Fibroblast of lung (primary cell): ENCODE data around the gene CITED2. TPM values are rescaled to one million over a fixed set of nuclear protein-coding genes. Genes with fewer than 3 reads are reported as not detected.

Source experiments
- DNase-seq, 2 donors: peaks; one replicate each; pipeline versions ENCODE4 v3.0.0 to v3.0.0-alpha.2; 2010; ENCODE audit warnings: low read depth in 2 of 2
- H2AFZ ChIP-seq: 2 replicates; pipeline ENCODE4 v1.5.1; 2012; ENCODE audit warnings: low read length, control low read depth, inconsistent platforms
- H3K27ac ChIP-seq: 2 replicates; pipeline ENCODE4 v1.5.1; 2011; ENCODE audit warnings: low read length, control low read depth; ENCODE audit not compliant: insufficient read depth
- H3K27me3 ChIP-seq: 2 replicates; pipeline ENCODE4 v1.5.1; 2011; ENCODE audit warnings: mild to moderate bottlenecking, low read length; ENCODE audit not compliant: control insufficient read depth, insufficient read depth
- H3K36me3 ChIP-seq: 2 replicates; pipeline ENCODE4 v1.5.1; 2011; ENCODE audit warnings: low read length; ENCODE audit not compliant: control insufficient read depth, insufficient read depth
- H3K4me1 ChIP-seq: 2 replicates; pipeline ENCODE4 v1.5.1; 2011; ENCODE audit warnings: low read length; ENCODE audit not compliant: control insufficient read depth, insufficient read depth; ENCODE audit errors: extremely low read depth
- H3K4me2 ChIP-seq: 2 replicates; pipeline ENCODE4 v1.5.1; 2011; ENCODE audit warnings: low read length, control low read depth; ENCODE audit not compliant: insufficient read depth; ENCODE audit errors: extremely low read depth
- H3K4me3 ChIP-seq, 4 experiments: fragments of 200-600 bp in 1 of 4; sonication (generic) in 1 of 4; replicated peaks in 1 of 4; 2 replicates each; pipeline ENCODE4 v1.5.1; 2011 to 2016; ENCODE audit warnings: low read length in 4 of 4, low read depth in 3 of 4, mild to moderate bottlenecking in 3 of 4, control low read depth in 2 of 4, inconsistent platforms in 1 of 4, mixed read lengths in 1 of 4; ENCODE audit not compliant: insufficient read depth in 1 of 4; ENCODE audit errors: control extremely low read depth in 1 of 4
- H3K79me2 ChIP-seq: 2 replicates; pipeline ENCODE4 v1.5.1; 2012; ENCODE audit warnings: mild to moderate bottlenecking, low read length, inconsistent platforms; ENCODE audit not compliant: control insufficient read depth, insufficient read depth
- H3K9ac ChIP-seq: 2 replicates; pipeline ENCODE4 v1.5.1; 2011; ENCODE audit warnings: mild to moderate bottlenecking, low read length, control low read depth; ENCODE audit not compliant: insufficient read depth
- H3K9me3 ChIP-seq: 2 replicates; pipeline ENCODE4 v1.5.1; 2012; ENCODE audit warnings: low read depth, low read length; ENCODE audit not compliant: control insufficient read depth, insufficient read depth
- H4K20me1 ChIP-seq: 2 replicates; pipeline ENCODE4 v1.5.1; 2011; ENCODE audit warnings: low read length; ENCODE audit not compliant: control insufficient read depth, insufficient read depth; ENCODE audit errors: extremely low read depth
- EZH2 ChIP-seq: IDR thresholded peaks from 2 replicates; pipeline ENCODE4 v1.5.1; 2012; ENCODE audit warnings: low read length, control low read depth, mild to moderate bottlenecking; ENCODE audit errors: missing control alignments
- polyA plus RNA-seq, 2 donors: library from polyadenylated mRNA; depleted of rRNA in 1 of 2; stranded (reverse) in 1 of 2; unstranded in 1 of 2; fragments of >200 nt; gene quantifications; 2 replicates each; pipeline ENCODE4 v1.2.1, GENCODE V29; 2011 to 2012; ENCODE audit warnings: missing spikeins in 1 of 2
- total RNA-seq: library from RNA; depleted of rRNA; stranded (reverse); fragments of >200 nt; gene quantifications from 2 replicates; pipeline ENCODE4 v1.2.1, GENCODE V29; 2014
- TF ChIP-seq, protein P1 (sequence below), 2 donors: IDR thresholded peaks in 1 of 2; conservative IDR thresholded peaks in 1 of 2; 1 replicate in 1 of 2; 2 replicates in 1 of 2; pipeline ENCODE4 v1.5.1; 2011 to 2012; ENCODE audit warnings: low read length in 2 of 2, control low read depth in 1 of 2, inconsistent platforms in 1 of 2, low read depth in 1 of 2, mild to moderate bottlenecking in 1 of 2

CITED2 gene
- total and polyA plus RNA-seq, 2 donors (not counting 1 experiment from before 2014, with no cell fraction given) = 139 to 370 TPM

GRCh38 chr6:139398658-139399057 is 24.2 kb upstream of the CITED2 start:
- Histone ChIP-seq H3K79me2 (no peaks in the 10 kb centered on the region), H3K4me1 (peaks cover 3% of the 10 kb centered on the region)
- DNase-seq = peak in 1 of 2 donors; percentile 25

GRCh38 chr6:139395891-139396301 is 21.4 kb upstream of the CITED2 start:
- H4K20me1 ChIP-seq = no peaks in the 10 kb centered on the region
- no peak overlapping the region for H3K27ac ChIP-seq
- no peaks in the 10 kb centered on the region for H3K4me1 ChIP-seq
- no peak overlapping the region for H3K4me2 ChIP-seq
- H3K36me3 ChIP-seq = no peaks in the 10 kb centered on the region
- TF ChIP-seq EZH2 = no peak
- TF ChIP-seq, protein P1, sequence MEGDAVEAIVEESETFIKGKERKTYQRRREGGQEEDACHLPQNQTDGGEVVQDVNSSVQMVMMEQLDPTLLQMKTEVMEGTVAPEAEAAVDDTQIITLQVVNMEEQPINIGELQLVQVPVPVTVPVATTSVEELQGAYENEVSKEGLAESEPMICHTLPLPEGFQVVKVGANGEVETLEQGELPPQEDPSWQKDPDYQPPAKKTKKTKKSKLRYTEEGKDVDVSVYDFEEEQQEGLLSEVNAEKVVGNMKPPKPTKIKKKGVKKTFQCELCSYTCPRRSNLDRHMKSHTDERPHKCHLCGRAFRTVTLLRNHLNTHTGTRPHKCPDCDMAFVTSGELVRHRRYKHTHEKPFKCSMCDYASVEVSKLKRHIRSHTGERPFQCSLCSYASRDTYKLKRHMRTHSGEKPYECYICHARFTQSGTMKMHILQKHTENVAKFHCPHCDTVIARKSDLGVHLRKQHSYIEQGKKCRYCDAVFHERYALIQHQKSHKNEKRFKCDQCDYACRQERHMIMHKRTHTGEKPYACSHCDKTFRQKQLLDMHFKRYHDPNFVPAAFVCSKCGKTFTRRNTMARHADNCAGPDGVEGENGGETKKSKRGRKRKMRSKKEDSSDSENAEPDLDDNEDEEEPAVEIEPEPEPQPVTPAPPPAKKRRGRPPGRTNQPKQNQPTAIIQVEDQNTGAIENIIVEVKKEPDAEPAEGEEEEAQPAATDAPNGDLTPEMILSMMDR (conservative IDR thresholded peaks at IDR 0.05 in 1 of 2, IDR thresholded peaks at IDR 0.05 in 1 of 2; ENCODE audit: low read depth in 1 of 2, low read length in 2 of 2) = no peak
- no peaks in the 10 kb centered on the region for H3K79me2 ChIP-seq
- H3K9ac ChIP-seq = no peak overlapping the region
- no peaks in the 10 kb centered on the region for H3K9me3 ChIP-seq
- H3K27me3 ChIP-seq = no peaks in the 10 kb centered on the region
- no peak overlapping the region for H2AFZ ChIP-seq
- no peak for DNase-seq
- H3K4me3 ChIP-seq = no peak overlapping the region

More at GRCh38 chr6:139398658-139399057, 24.2 kb upstream of the CITED2 start:
- Histone ChIP-seq H3K27ac (no peak overlapping the region), H4K20me1 (no peaks in the 10 kb centered on the region), H3K36me3 (no peaks in the 10 kb centered on the region), H3K4me2 (no peak overlapping the region), H2AFZ (no peak overlapping the region), H3K9me3 (no peaks in the 10 kb centered on the region), H3K9ac (no peak overlapping the region), H3K27me3 (no peaks in the 10 kb centered on the region), H3K4me3 (no peak overlapping the region)
- no peak for TF ChIP-seq EZH2
- TF ChIP-seq, protein P1 (conservative IDR thresholded peaks at IDR 0.05 in 1 of 2, IDR thresholded peaks at IDR 0.05 in 1 of 2; ENCODE audit: low read depth in 1 of 2, low read length in 2 of 2) = no peak

DNA sequence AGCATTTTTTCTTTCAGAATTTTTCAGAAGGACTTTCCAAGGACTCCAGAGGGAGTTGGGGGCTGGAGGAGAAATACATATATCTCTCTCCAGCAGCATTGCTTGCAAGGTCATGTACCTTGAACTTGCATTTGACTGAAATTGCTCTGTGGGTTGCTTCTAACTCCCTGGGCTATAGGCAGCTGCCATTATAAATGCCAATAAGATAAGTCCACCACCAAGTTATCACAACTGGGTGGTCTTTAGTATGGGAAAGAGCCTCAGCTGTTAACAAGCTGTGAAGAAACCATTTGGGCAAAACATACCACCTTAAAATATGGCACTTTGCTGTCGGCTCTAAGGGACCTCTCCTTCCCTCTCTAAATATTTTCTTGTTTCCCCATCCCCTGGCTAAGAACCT is 20.9 kb upstream of the CITED2 start:
- DNase-seq = no peak
- no peaks in the 10 kb centered on the region for H4K20me1 ChIP-seq
- TF ChIP-seq, protein P1 (conservative IDR thresholded peaks at IDR 0.05 in 1 of 2, IDR thresholded peaks at IDR 0.05 in 1 of 2; ENCODE audit: low read depth in 1 of 2, low read length in 2 of 2) = no peak
- no peak for TF ChIP-seq EZH2
- no peak overlapping the region for H2AFZ ChIP-seq
- H3K27me3 ChIP-seq = no peaks in the 10 kb centered on the region
- no peak overlapping the region for H3K9ac ChIP-seq
- no peaks in the 10 kb centered on the region for H3K9me3 ChIP-seq
- no peaks in the 10 kb centered on the region for H3K79me2 ChIP-seq
- no peaks in the 10 kb centered on the region for H3K36me3 ChIP-seq
- H3K4me3 ChIP-seq = no peak overlapping the region
- no peak overlapping the region for H3K4me2 ChIP-seq
- H3K27ac ChIP-seq = no peak overlapping the region
- H3K4me1 ChIP-seq = no peaks in the 10 kb centered on the region
